Body of pancreas (tissue), 4 donors: Measurements from ENCODE around the gene BNIP2. TPM values are rescaled to one million over a fixed set of nuclear protein-coding genes. Genes with fewer than 3 reads are reported as not detected.

Experiments used
- ATAC-seq: fragments of 150-250 bp; one replicate; pipeline ENCODE4 v1.9.1; 2016
- DNase-seq, 4 donors: peaks; one replicate each; pipeline ENCODE4 v3.0.0-alpha.2; 2019
- H3K27ac ChIP-seq, 4 donors: fragments of 200-600 bp; sonication (generic); 1 replicate in 3 of 4; 2 replicates in 1 of 4; pipeline versions ENCODE4 v1.5.1 to v1.6.1; 2016 to 2019; ENCODE audit warnings: mild to moderate bottlenecking in 1 of 4, mixed read lengths in 1 of 4, moderate library complexity in 1 of 4
- H3K27me3 ChIP-seq, 2 donors: fragments of 200-600 bp; sonication (generic); one replicate each; pipeline ENCODE4 v1.6.0; 2016; ENCODE audit warnings: mild to moderate bottlenecking in 1 of 2
- H3K36me3 ChIP-seq, 2 donors: fragments of 200-600 bp; sonication (generic); replicated peaks in 1 of 2; 2 replicates each; pipeline ENCODE4 v1.5.1; 2016; ENCODE audit warnings: low read depth in 2 of 2; ENCODE audit not compliant: insufficient read depth in 1 of 2
- H3K4me1 ChIP-seq: fragments of 200-600 bp; sonication (generic); one replicate; pipeline ENCODE4 v1.6.0; 2016
- H3K4me3 ChIP-seq, 2 donors: fragments of 200-600 bp; sonication (generic); 1 replicate in 1 of 2; 2 replicates in 1 of 2; pipeline ENCODE4 v1.5.1; 2016 to 2019
- H3K9me3 ChIP-seq, 3 donors: fragments of 200-600 bp; sonication (generic); 1 replicate in 2 of 3; 2 replicates in 1 of 3; pipeline ENCODE4 v1.5.1; 2016
- CTCF ChIP-seq, 7 experiments: fragments of 450-650 bp in 4 of 7; fragments of 200-600 bp in 3 of 7; sonication (generic) in 3 of 7; IDR thresholded peaks; one replicate each; pipeline ENCODE4 v1.5.1; 2016 to 2019; ENCODE audit warnings: antibody characterized with exemption in 7 of 7
- POLR2A ChIP-seq, 3 donors: fragments of 450-650 bp; IDR thresholded peaks; one replicate each; pipeline ENCODE4 v1.6.1; 2016; ENCODE audit warnings: antibody characterized with exemption in 3 of 3, mild to moderate bottlenecking in 2 of 3
- WGBS, 2 donors: methylation state at CpG; one replicate each; pipeline ENCODE4 v1.1.5; 2017; 5-methylcytosine and 5-hydroxymethylcytosine counted together
- intact Hi-C: fragments of 100-400 bp; cut with DNase I; formaldehyde crosslinking; loops from one replicate; pipeline ENCODE4 v1.15.1; 2023
- total RNA-seq, 2 donors: library from RNA; depleted of rRNA; stranded (reverse); fragments of >200 nt; gene quantifications; one replicate each; pipeline ENCODE4 v1.1.0, GENCODE V29; 2016

BNIP2 gene
- total RNA-seq, 2 donors from 2014 or later, result 44.2 to 91.1 TPM

- intact Hi-C loops, result no loop called here
- no peaks in the 10 kb centered on the region for H3K27me3 ChIP-seq
- H3K4me3 ChIP-seq, result no peak overlapping the region
- ATAC-seq (no peak), DNase-seq (peak; percentile 33 to 70 (median 56))
- H3K4me1 ChIP-seq, result peaks cover 22% of the 10 kb centered on the region
- H3K27ac ChIP-seq, result no peak overlapping the region
- TF ChIP-seq POLR2A (IDR thresholded peaks at IDR 0.05) (no peak), CTCF (IDR thresholded peaks at IDR 0.05) (peak in 6 of 7 experiments; percentile 38 to 70 (median 60))
- no peaks in the 10 kb centered on the region for H3K36me3 ChIP-seq
- no peaks in the 10 kb centered on the region for H3K9me3 ChIP-seq
- 5 to 14% methylated on average over 1 of the region's 1 CpG for WGBS, 2 donors
These were observed 2.2 kb upstream of the BNIP2 start for GRCh38 chr15:59691194-59691805.

GRCh38 chr15:59689626-59690236 is 611 bp upstream of the BNIP2 start:
- 1 to 2% methylated on average over 25 of the region's 25 CpGs for WGBS, 2 donors
- Histone ChIP-seq H3K27me3 (no peaks in the 10 kb centered on the region), H3K4me3 (peak overlapping the region; percentile 25 to 40), H3K36me3 (no peaks in the 10 kb centered on the region), H3K27ac (peak overlapping the region; percentile 94 to 99 (median 96)), H3K9me3 (no peaks in the 10 kb centered on the region), H3K4me1 (peaks cover 32% of the 10 kb centered on the region)
- ATAC-seq (peak; percentile 66), DNase-seq (peak; percentile 87 to 94 (median 92))
- intact Hi-C loops, result no loop called here
- TF ChIP-seq CTCF (IDR thresholded peaks at IDR 0.05) (no peak), POLR2A (IDR thresholded peaks at IDR 0.05) (no peak)

- ATAC-seq (peak; percentile 5), DNase-seq (peak in 1 of 4 donors; percentile 15)
- peak overlapping the region; percentile 40 to 98 for H3K4me3 ChIP-seq
- H3K27me3 ChIP-seq, result no peaks in the 10 kb centered on the region
- intact Hi-C loops, result no loop called here
- 0 to 1% methylated on average over 15 of the region's 15 CpGs for WGBS, 2 donors
- peaks cover 42% of the 10 kb centered on the region for H3K4me1 ChIP-seq
- no peaks in the 10 kb centered on the region for H3K36me3 ChIP-seq
- H3K9me3 ChIP-seq, result no peaks in the 10 kb centered on the region
- TF ChIP-seq POLR2A (IDR thresholded peaks at IDR 0.05) (no peak), CTCF (IDR thresholded peaks at IDR 0.05) (no peak)
- H3K27ac ChIP-seq, result peak overlapping the region; percentile 94 to 99 (median 96)
These were observed 718 bp downstream of the BNIP2 start for GRCh38 chr15:59688423-59688781.

GRCh38 chr15:59687836-59688235 is 1.3 kb downstream of the BNIP2 start:
- no peaks in the 10 kb centered on the region for H3K9me3 ChIP-seq
- H3K4me3 ChIP-seq, result peak overlapping the region; percentile 40 to 98
- no peak for TF ChIP-seq POLR2A (IDR thresholded peaks at IDR 0.05)
- TF ChIP-seq CTCF (IDR thresholded peaks at IDR 0.05), result peak in 1 of 7 experiments; percentile 10
- peak overlapping the region in 2 of 4 donors; percentile 97 to 99 for H3K27ac ChIP-seq
- intact Hi-C loops, result no loop called here
- DNase-seq, result peak in 1 of 4 donors; percentile 14
- ATAC-seq, result no peak
- no peaks in the 10 kb centered on the region for H3K27me3 ChIP-seq
- H3K4me1 ChIP-seq, result peaks cover 43% of the 10 kb centered on the region
- WGBS, 2 donors, result 13 to 18% methylated on average over 5 of the region's 5 CpGs
- no peaks in the 10 kb centered on the region for H3K36me3 ChIP-seq
